Rectal smooth muscle tissue (tissue), 1 donor: ENCODE measurements around the gene CEACAM16.

Source experiments
- H3K27ac ChIP-seq: one replicate; pipeline ENCODE4 v1.7.0; 2013; ENCODE audit warnings: low read depth, low read length, inconsistent platforms
- H3K27me3 ChIP-seq: one replicate; pipeline ENCODE4 v1.7.0; 2013; ENCODE audit warnings: low read length; ENCODE audit not compliant: control insufficient read depth, insufficient read depth
- H3K36me3 ChIP-seq: one replicate; pipeline ENCODE4 v1.7.0; 2013; ENCODE audit warnings: low read length; ENCODE audit not compliant: control insufficient read depth, insufficient read depth
- H3K4me1 ChIP-seq: one replicate; pipeline ENCODE4 v1.7.0; 2013; ENCODE audit warnings: low read length; ENCODE audit not compliant: control insufficient read depth, insufficient read depth
- H3K4me3 ChIP-seq: one replicate; pipeline ENCODE4 v1.7.0; 2013; ENCODE audit warnings: low read length
- H3K9ac ChIP-seq: one replicate; pipeline ENCODE4 v1.7.0; 2013; ENCODE audit warnings: low read length

CEACAM16 gene

DNA sequence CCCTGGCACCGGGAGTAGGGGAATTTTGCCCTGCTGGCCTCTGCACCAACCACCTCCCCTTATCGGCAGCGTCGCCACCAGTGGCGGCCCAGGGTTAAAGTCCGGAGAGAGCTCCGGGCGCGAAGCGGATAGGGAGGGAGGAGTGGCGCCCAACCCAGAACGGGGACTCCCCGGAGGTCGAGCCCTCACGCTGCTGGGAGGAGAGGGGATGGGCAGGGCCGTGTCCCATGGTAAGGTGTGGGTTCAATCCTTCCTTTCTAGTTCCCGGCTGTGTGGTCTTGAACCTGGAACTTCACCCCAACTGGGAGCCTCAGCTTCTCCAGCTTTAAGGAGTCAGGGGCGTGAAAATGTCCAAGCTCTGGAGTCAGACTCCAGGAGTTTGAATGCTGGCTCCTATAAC is 26.3 kb downstream of the CEACAM16 start:
- Histone ChIP-seq H3K4me1 (peaks cover 3% of the 10 kb centered on the region), H3K27ac (no peak overlapping the region)

DNA sequence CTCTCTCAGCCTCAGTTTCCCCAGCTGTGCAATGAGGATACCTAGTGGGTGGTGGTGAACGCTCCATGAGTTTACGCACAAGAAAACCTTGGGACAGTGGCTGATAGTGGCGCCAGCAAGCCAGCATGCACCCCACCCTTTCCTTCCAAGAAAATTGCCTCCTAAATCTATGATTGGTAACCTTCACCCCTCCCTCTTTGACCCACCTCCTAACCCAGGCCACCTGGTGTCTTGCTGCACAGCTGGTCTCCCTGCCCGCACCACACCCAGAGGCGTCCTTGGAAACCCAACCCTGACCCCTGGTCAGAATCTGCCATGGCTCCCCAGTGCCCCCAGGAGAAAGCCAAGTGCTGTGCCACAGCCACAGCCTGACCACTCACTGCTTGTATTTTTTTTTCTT is 26.7 kb downstream of the CEACAM16 start:
- H3K36me3 ChIP-seq = no peaks in the 10 kb centered on the region
- no peaks in the 10 kb centered on the region for H3K27me3 ChIP-seq
- peaks cover 3% of the 10 kb centered on the region for H3K4me1 ChIP-seq
- no peak overlapping the region for H3K9ac ChIP-seq
- H3K27ac ChIP-seq = no peak overlapping the region
- no peak overlapping the region for H3K4me3 ChIP-seq

More for the DNA sequence above, 26.3 kb downstream of the CEACAM16 start:
- Histone ChIP-seq H3K9ac (no peak overlapping the region), H3K27me3 (no peaks in the 10 kb centered on the region), H3K36me3 (no peaks in the 10 kb centered on the region), H3K4me3 (no peak overlapping the region)

DNA sequence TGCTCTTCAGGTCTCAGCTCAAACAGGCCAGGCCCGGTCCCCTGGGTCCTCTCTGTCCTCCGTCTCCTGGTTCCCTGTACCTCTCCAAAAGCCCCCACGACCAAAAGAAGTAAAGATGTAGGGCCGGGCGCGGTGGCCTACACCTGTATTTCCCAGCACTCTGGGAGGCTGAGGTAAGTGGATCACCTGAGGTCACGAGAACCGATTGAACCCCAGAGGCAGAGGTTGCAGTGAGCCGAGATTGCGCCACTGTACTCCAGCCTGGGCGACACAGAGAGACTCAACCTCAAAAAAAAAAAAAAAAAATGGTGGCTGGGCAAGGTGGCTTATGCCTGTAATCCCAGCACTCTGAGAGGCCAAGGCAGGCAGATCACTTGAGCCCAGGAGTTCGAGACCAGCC is 27.5 kb downstream of the CEACAM16 start:
- H3K9ac ChIP-seq = no peak overlapping the region
- peaks cover 3% of the 10 kb centered on the region for H3K4me1 ChIP-seq
- no peaks in the 10 kb centered on the region for H3K36me3 ChIP-seq
- no peak overlapping the region for H3K4me3 ChIP-seq
- no peaks in the 10 kb centered on the region for H3K27me3 ChIP-seq
- H3K27ac ChIP-seq = no peak overlapping the region

DNA sequence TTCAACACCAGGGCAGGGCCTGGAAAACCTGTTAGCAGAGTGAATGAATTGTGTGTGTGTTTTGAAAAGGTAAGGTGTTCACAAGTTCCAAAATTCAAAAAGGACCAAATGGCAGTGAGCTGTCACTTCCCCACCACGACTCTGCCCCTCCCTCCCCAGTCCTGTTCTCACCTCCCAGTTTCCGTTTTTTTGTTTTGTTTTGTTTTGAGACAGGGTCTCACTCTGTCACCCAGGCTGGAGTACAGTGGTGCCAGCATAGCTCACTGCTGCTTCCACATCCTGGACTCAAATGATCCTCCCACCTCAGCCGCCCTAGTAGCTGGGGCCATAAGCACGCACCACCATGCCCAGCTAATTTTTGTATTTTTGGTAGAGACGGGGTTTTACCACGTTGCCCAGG is 29.2 kb downstream of the CEACAM16 start:
- Histone ChIP-seq H3K27me3 (no peaks in the 10 kb centered on the region), H3K4me1 (peaks cover 3% of the 10 kb centered on the region), H3K27ac (no peak overlapping the region), H3K36me3 (no peaks in the 10 kb centered on the region), H3K4me3 (no peak overlapping the region), H3K9ac (no peak overlapping the region)

DNA sequence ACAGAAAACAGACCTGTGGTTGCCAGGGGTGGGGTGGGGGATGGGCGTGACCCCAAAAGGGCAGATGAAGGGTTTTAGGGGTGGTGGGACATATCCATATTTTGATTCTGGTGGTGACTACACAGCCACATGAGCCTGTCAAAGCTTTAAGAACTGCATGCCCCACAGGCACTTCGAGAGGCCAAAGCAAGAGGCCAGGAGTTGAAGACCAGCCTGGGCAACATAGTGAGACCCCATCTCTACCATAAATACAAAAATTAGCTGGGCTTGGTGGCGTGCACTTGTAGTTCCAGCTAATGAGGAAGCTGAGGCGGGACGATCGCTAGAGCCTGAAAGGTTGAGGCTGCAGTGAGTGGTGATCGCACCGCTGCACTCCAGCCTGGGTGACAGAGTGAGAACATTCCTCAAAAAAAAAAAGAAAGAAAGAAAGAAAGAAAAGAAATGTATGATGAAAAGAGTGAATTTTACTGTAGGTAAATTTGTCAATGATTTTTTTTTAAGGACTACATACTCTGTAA is 30.6 kb downstream of the CEACAM16 start:
- Histone ChIP-seq H3K9ac (no peak overlapping the region), H3K36me3 (no peaks in the 10 kb centered on the region), H3K27ac (no peak overlapping the region), H3K4me1 (no peaks in the 10 kb centered on the region), H3K27me3 (no peaks in the 10 kb centered on the region), H3K4me3 (no peak overlapping the region)

DNA sequence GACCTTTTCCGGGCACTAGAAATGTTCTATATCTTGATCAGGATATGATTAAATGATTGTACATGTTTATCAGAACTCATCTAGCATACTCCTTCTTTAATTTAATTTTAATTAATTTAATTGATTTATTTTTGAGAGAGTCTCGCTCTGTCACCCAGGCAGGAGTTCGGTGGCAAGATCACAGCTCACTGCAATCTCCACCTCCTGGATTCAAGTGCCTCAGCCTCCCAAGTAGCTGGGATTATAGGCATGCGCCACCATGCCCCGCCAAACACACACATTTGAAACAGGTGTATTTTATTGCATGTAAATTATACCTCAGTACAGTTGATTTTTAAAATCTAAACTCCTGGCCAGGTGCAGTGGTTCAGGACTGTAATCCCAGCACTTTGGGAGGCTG is 32.1 kb downstream of the CEACAM16 start:
- no peak overlapping the region for H3K27ac ChIP-seq
- no peak overlapping the region for H3K4me3 ChIP-seq
- no peaks in the 10 kb centered on the region for H3K36me3 ChIP-seq
- no peaks in the 10 kb centered on the region for H3K4me1 ChIP-seq
- no peak overlapping the region for H3K9ac ChIP-seq
- no peaks in the 10 kb centered on the region for H3K27me3 ChIP-seq

DNA sequence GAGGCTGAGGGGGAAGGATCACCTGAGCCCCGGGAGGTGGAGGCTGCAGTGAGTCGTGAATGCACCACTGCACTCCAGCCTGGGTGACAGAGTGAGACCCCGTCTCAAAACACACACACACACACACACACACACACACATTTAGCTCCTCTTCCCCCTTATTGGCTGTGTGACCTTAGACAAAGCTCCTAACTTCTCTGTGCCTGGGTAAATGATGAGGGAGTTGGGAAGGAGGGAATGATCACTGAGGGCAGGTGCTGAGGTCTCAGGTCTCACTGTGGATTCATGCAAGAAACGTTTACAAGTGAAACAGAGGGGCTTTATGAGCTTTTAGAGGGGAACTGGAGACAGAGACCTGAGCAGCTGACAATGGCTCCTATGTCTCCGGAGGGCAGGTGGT is 32.7 kb downstream of the CEACAM16 start:
- H3K4me1 ChIP-seq = no peaks in the 10 kb centered on the region
- no peak overlapping the region for H3K27ac ChIP-seq

DNA sequence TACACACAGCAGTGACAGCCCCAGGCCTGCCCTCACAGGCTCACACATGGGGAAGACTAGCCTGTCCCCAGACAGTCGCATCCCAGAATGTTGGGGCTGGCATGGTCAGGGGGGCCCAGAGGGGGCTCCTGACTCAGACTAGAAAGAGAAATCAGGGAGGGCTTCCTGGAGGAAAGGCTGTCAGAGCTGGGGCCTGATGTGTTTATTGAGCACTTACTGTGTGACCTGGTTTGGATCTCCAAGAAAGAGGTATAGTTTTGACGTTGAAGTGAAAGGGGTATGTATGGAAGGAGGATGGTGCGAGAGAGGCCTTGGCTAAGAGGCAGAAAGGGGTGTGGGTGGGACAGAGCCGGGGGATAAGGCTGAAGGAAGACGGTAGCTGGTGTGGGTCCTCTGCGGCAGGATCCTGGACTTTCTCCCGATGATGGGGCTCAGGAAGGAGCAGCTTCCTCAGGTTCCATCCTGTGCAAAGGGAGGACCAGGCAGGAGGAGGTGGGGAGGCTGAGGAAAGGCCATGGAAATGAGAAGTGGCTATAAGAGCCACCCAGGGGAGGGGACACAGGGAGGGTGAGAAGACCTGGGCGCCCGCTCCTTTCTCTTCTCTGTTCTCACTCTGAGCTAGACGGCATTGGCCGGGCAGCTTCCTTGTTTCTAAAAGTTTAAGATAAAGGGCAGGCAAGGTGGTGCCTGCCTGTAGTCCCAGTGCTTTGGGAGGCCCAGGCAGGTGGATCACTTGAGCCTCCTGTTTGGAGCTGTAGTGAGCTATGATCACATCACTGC is 33.5 kb downstream of the CEACAM16 start:
- Histone ChIP-seq H3K36me3 (no peaks in the 10 kb centered on the region), H3K27me3 (no peaks in the 10 kb centered on the region), H3K4me3 (no peak overlapping the region), H3K4me1 (no peaks in the 10 kb centered on the region), H3K27ac (no peak overlapping the region), H3K9ac (no peak overlapping the region)

More for the DNA sequence above, 32.7 kb downstream of the CEACAM16 start:
- H3K4me3 ChIP-seq = no peak overlapping the region
- H3K27me3 ChIP-seq = no peaks in the 10 kb centered on the region
- no peak overlapping the region for H3K9ac ChIP-seq
- no peaks in the 10 kb centered on the region for H3K36me3 ChIP-seq

DNA sequence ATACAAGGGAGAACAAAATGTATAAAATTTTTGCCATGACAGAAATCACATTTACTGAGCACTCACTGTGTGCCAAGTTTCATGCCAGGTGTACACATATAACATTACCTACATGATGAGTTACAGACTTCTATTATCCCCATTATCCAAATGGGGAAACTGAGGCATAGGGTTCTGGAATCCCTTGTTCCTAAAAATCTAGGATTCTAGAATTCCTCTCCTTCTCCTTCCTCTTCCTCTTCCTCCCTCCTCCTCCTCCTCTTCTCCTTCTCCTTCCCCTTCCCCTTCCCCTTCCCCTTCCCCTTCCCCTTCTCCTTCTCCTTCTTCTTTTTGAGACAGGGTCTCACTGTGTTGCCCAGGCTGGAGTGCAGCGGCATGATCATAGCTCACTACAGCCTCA is 35.4 kb downstream of the CEACAM16 start:
- H3K4me3 ChIP-seq = no peak overlapping the region
- no peak overlapping the region for H3K27ac ChIP-seq
- H3K27me3 ChIP-seq = no peaks in the 10 kb centered on the region
- no peaks in the 10 kb centered on the region for H3K36me3 ChIP-seq
- H3K9ac ChIP-seq = no peak overlapping the region
- no peaks in the 10 kb centered on the region for H3K4me1 ChIP-seq

DNA sequence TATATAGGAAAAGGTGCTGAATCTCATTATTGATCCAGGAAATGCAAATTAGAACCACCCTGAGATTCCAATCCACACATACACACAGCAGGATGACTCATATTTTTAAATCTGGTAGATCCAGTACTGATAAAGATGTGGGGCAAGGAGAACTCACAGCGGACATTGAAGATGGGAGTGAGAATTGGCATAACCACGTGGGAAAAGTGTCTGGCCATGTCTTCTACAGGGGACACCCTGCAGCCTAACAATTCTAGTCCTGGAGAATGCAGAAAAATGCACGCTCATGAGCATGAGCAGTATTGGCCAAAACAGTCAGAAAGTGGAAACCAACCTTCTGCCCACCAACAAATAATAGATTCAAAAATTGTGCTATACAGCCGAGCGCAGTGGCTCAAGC is 36.1 kb downstream of the CEACAM16 start:
- Histone ChIP-seq H3K27ac (no peak overlapping the region), H3K4me3 (no peak overlapping the region), H3K4me1 (no peaks in the 10 kb centered on the region), H3K27me3 (no peaks in the 10 kb centered on the region), H3K36me3 (no peaks in the 10 kb centered on the region), H3K9ac (no peak overlapping the region)

DNA sequence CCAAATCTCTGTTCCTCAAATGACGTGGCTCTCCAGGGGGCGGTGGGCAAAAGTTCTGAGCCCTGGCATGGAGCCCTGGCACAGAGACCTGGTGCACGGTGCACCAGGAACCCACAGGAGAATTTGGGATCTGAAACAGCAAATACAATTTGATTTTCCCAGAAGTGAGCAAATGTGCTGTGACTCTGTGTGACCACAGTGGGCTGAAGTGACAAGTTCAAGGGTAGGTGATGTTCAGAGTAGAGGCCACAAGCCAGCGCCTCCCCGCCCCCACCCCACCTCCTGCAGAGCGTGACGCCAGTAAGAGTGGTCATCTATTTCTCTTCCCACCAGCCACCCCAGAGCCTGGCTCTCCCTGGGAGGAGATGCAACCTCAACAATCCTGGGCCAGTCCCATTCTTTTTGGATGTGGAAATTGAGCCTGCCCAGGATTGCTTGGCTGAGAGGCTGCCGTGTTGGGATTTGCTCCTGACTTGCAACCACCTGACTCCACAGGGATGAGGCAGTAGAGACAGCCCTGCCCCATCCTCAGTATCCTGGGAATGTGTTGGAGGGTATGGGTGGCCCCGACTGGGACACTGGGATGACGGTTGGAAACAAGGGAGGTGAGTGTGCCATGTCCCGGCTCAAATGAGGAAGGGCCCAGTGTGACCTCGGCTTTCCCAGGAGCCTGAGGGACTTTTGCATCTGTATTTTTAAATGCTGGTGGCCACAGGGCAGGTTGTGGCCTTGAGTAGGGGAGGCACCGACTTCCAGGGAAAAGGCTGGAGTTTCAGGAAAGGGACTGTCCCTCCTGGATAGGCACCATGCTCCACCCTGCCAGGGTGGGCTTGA is 38.5 kb downstream of the CEACAM16 start:
- Histone ChIP-seq H3K27me3 (no peaks in the 10 kb centered on the region), H3K36me3 (no peaks in the 10 kb centered on the region), H3K4me3 (no peak overlapping the region), H3K27ac (no peak overlapping the region), H3K9ac (no peak overlapping the region), H3K4me1 (peaks cover 11% of the 10 kb centered on the region)

DNA sequence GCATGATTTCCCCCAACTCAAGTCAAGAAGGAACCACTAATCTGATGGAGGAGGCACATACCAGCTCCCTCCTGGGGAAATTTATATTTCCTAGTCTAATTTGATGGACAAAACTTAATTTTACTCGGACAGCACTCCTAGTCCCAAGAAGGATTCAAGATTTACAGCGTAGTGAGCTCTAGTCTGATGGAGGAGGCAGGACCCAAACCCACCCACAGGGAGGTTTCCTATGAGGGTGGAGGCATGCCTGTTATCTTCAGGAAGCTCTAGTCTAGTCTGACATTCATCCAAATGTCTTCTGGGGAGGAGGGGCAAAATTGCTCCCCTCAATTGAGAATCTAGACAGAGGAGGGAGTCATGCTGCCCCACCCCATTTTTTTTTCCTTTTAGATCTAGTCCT is 39.2 kb downstream of the CEACAM16 start:
- H3K4me1 ChIP-seq = peaks cover 16% of the 10 kb centered on the region

More for the DNA sequence above, 39.2 kb downstream of the CEACAM16 start:
- H3K9ac ChIP-seq = no peak overlapping the region
- H3K27ac ChIP-seq = no peak overlapping the region
- H3K36me3 ChIP-seq = no peaks in the 10 kb centered on the region
- H3K4me3 ChIP-seq = no peak overlapping the region
- H3K27me3 ChIP-seq = no peaks in the 10 kb centered on the region
